GM12873 (cell line): ENCODE data around the gene IFT20.

Source experiments
- CTCF ChIP-seq: IDR thresholded peaks from 2 replicates; pipeline ENCODE4 v1.5.1; 2012; ENCODE audit warnings: low read depth, mild to moderate bottlenecking, moderate library complexity, low read length, control low read depth; ENCODE audit not compliant: insufficient read depth; ENCODE audit errors: missing control alignments

The IFT20 gene

DNA sequence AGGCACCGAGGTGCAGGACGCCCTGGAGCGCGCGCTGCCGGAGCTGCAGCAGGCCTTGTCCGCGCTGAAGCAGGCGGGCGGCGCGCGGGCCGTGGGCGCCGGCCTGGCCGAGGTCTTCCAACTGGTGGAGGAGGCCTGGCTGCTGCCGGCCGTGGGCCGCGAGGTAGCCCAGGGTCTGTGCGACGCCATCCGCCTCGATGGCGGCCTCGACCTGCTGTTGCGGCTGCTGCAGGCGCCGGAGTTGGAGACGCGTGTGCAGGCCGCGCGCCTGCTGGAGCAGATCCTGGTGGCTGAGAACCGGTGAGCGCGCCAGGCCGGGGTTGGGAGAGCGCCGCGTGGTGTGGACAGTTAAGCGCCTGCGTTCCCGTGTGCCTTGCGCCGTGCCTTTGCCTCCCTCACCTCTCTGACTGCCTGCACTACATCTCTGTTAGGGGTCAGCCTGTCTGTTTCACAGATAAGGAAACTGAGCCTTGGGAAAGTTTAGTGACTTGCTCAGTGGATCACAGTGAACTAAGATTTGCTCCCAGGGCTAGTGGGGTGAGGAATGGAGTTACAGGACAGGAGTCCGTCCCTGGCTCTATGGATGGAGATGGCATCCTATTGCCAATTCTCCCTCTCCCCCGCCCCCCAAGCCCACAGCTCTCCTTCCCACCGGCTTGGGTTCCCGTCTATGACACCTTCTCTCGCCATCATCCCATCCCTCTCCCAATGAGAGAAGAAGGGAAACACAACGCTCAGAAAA is 37.1 kb upstream of the IFT20 start:
- TF ChIP-seq CTCF: no peak

- TF ChIP-seq CTCF: no peak
Observed at GRCh38 chr17:28371245-28372202, 36.3 kb upstream of the IFT20 start, which contains the start of gene SARM1. Gene SARM1 (plus strand): TSS chr17:28371694. CDS start chr17:28372033, 339 bp downstream.

- TF ChIP-seq CTCF: no peak
Observed at GRCh38 chr17:28370744-28371103, 35.5 kb upstream of the IFT20 start.

DNA sequence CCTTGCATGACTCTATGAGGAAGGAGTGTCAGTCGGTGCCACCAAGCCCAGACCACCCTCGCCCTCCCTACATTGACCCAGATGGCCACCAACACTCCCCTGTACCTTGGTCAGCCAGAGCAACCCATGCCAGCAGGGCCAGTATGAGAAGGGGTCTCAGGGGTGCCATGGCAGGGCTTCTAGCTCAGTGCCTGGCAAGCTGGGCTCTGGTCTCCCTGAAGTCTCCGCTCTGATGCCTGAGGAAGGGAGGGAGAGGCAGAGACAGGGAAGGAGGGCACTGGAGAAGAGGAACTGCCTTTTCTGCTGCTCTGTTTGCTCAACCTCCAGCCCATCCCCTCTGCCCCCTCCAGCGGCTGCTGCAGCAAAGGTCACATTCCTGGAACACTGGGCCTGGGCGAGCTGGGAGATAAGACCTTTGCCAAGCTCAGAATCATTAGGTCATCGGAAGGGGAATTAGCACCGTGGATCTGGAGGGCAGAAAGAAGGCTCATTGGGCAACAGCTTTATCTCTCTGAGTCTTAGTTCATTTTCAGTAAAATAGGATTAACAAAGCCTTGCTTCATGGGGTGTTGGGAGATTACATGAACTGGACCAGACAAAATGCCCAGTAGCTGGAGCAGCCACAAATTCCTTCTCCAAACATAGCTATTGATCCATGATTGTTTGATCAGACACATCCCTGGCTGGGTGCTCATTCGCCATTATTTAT is 34.9 kb upstream of the IFT20 start, which contains the start of gene VTN:
Gene VTN, minus strand, starts transcription at position 273 of the 709 bp plus-strand sequence. Its CDS starts 104 bp downstream, at position 169.
- no peak for TF ChIP-seq CTCF

DNA sequence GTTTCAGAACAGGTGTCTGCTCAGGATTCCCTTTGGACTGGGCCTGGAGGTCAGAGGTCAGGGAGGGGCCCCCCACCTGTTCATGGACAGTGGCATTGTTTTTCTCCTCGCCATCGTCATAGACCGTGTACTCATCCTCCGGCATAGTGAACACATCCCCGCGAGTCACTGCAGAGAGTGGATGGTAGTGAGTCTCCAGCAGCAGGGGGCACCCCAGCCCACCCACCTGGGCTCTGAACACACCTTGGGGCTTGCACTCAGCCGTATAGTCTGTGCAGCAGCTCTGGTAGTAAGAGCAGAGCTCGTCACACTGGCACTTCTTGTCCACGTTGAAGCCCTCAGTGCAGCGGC is 34.4 kb upstream of the IFT20 start:
- TF ChIP-seq CTCF: no peak

- TF ChIP-seq CTCF: no peak
Observed at GRCh38 chr17:28368915-28369683, 33.8 kb upstream of the IFT20 start.
